ENCODE data around the gene GCNT1. TPM values are rescaled to one million over a fixed set of nuclear protein-coding genes. Genes with fewer than 3 reads are reported as not detected.
"Not testable (repeated sequence)": the region's sequence is repeated elsewhere in the genome, so short reads cannot be mapped to it uniquely, and the experiment has no call there.

The GCNT1 gene
- total RNA-seq, 2 donors from 2014 or later, result 3.1 to 3.8 TPM

- WGBS, result 92% methylated on average over 8 of the region's 8 CpGs
These were observed 33.1 kb upstream of the GCNT1 start for GRCh38 chr9:76425677-76426453.

GRCh38 chr9:76426807-76427419 lies 32.1 kb upstream of the GCNT1 start:
- no peaks in the 10 kb centered on the region for H3K36me3 ChIP-seq
- H3K27ac ChIP-seq, result no peak overlapping the region
- no peaks in the 10 kb centered on the region for H3K4me1 ChIP-seq (replicated peaks)
- no peaks in the 10 kb centered on the region for H3K27me3 ChIP-seq (replicated peaks; ENCODE audit: insufficient read depth)
- no peak for DNase-seq (ENCODE audit: low spot score)
- no peak for TF ChIP-seq CTCF (IDR thresholded peaks at IDR 0.05)
- TF ChIP-seq POLR2AphosphoS5 (IDR thresholded peaks at IDR 0.05), result no peak
- TF ChIP-seq POLR2A (IDR thresholded peaks at IDR 0.05), result no peak
- 83% methylated on average over 7 of the region's 7 CpGs for WGBS
- H3K9me3 ChIP-seq, result no peaks in the 10 kb centered on the region
- no peak overlapping the region for H3K4me3 ChIP-seq
- intact Hi-C loops (cut with DNase I), result no loop called here

More at GRCh38 chr9:76425677-76426453, 33.1 kb upstream of the GCNT1 start:
- Histone ChIP-seq H3K36me3 (no peaks in the 10 kb centered on the region), H3K27ac (no peak overlapping the region), H3K9me3 (no peaks in the 10 kb centered on the region), H3K4me3 (no peak overlapping the region), H3K4me1 (replicated peaks) (no peaks in the 10 kb centered on the region), H3K27me3 (replicated peaks; ENCODE audit: insufficient read depth) (no peaks in the 10 kb centered on the region)
- no peak for DNase-seq (ENCODE audit: low spot score)
- TF ChIP-seq CTCF (IDR thresholded peaks at IDR 0.05) (no peak), POLR2AphosphoS5 (IDR thresholded peaks at IDR 0.05) (no peak), POLR2A (IDR thresholded peaks at IDR 0.05) (no peak)
- intact Hi-C loops (cut with DNase I), result no loop called here

GRCh38 chr9:76431601-76432000 lies 27.4 kb upstream of the GCNT1 start:
- no peaks in the 10 kb centered on the region for H3K27me3 ChIP-seq (replicated peaks; ENCODE audit: insufficient read depth)
- H3K9me3 ChIP-seq, result no peaks in the 10 kb centered on the region
- no peaks in the 10 kb centered on the region for H3K36me3 ChIP-seq
- no peak for DNase-seq (ENCODE audit: low spot score)
- WGBS, result 88% methylated on average over 8 of the region's 8 CpGs
- no peak for TF ChIP-seq CTCF (IDR thresholded peaks at IDR 0.05)
- no peak for TF ChIP-seq POLR2AphosphoS5 (IDR thresholded peaks at IDR 0.05)
- TF ChIP-seq POLR2A (IDR thresholded peaks at IDR 0.05), result no peak
- no peaks in the 10 kb centered on the region for H3K4me1 ChIP-seq (replicated peaks)
- intact Hi-C loops (cut with DNase I), result no loop called here
- H3K4me3 ChIP-seq, result no peak overlapping the region
- no peak overlapping the region for H3K27ac ChIP-seq

GRCh38 chr9:76433406-76433805 lies 25.6 kb upstream of the GCNT1 start:
- Histone ChIP-seq H3K9me3 (no peaks in the 10 kb centered on the region), H3K4me1 (replicated peaks) (no peaks in the 10 kb centered on the region), H3K27ac (no peak overlapping the region), H3K4me3 (no peak overlapping the region), H3K27me3 (replicated peaks; ENCODE audit: insufficient read depth) (no peaks in the 10 kb centered on the region), H3K36me3 (no peaks in the 10 kb centered on the region)
- intact Hi-C loops (cut with DNase I), result no loop called here
- 89% methylated on average over 5 of the region's 5 CpGs for WGBS
- no peak for TF ChIP-seq CTCF (IDR thresholded peaks at IDR 0.05)
- TF ChIP-seq POLR2AphosphoS5 (IDR thresholded peaks at IDR 0.05), result no peak
- TF ChIP-seq POLR2A (IDR thresholded peaks at IDR 0.05), result no peak
- DNase-seq (ENCODE audit: low spot score), result no peak

GRCh38 chr9:76433836-76434235 lies 25.1 kb upstream of the GCNT1 start:
- no peak overlapping the region for H3K4me3 ChIP-seq
- 89% methylated on average over 3 of the region's 3 CpGs for WGBS
- DNase-seq (ENCODE audit: low spot score), result no peak
- no peak for TF ChIP-seq POLR2AphosphoS5 (IDR thresholded peaks at IDR 0.05)
- no peak for TF ChIP-seq CTCF (IDR thresholded peaks at IDR 0.05)
- H3K9me3 ChIP-seq, result no peaks in the 10 kb centered on the region
- H3K4me1 ChIP-seq (replicated peaks), result no peaks in the 10 kb centered on the region
- H3K27ac ChIP-seq, result no peak overlapping the region
- no peaks in the 10 kb centered on the region for H3K27me3 ChIP-seq (replicated peaks; ENCODE audit: insufficient read depth)
- H3K36me3 ChIP-seq, result no peaks in the 10 kb centered on the region
- intact Hi-C loops (cut with DNase I), result no loop called here

GRCh38 chr9:76434897-76435296 lies 24.1 kb upstream of the GCNT1 start:
- H3K9me3 ChIP-seq; DNase-seq (ENCODE audit: low spot score); H3K27ac ChIP-seq; H3K4me3 ChIP-seq; intact Hi-C loops (cut with DNase I); H3K4me1 ChIP-seq (replicated peaks); H3K27me3 ChIP-seq (replicated peaks; ENCODE audit: insufficient read depth); H3K36me3 ChIP-seq: not testable (repeated sequence)
- 93% methylated on average over 6 of the region's 6 CpGs for WGBS

GRCh38 chr9:76437017-76437699 lies 21.8 kb upstream of the GCNT1 start:
- H3K9me3 ChIP-seq; H3K36me3 ChIP-seq; H3K27ac ChIP-seq; H3K4me3 ChIP-seq; H3K27me3 ChIP-seq (replicated peaks; ENCODE audit: insufficient read depth); intact Hi-C loops (cut with DNase I); H3K4me1 ChIP-seq (replicated peaks); DNase-seq (ENCODE audit: low spot score): not testable (repeated sequence)
- WGBS, result 77% methylated on average over 9 of the region's 9 CpGs

Measured in prostate gland (tissue), 2 donors.